Retinal pigment epithelial cell (primary cell): ENCODE results near the gene ATAD3C.
"Not testable (repeated sequence)": the region's sequence is repeated elsewhere in the genome, so short reads cannot be mapped to it uniquely, and the experiment has no call there.

Experiments used
- DNase-seq: peaks from one replicate; pipeline ENCODE4 v3.0.0-alpha.2; 2010; ENCODE audit warnings: low read depth
- H3K4me3 ChIP-seq: 2 replicates; pipeline ENCODE4 v1.5.1; 2011; ENCODE audit warnings: mild to moderate bottlenecking, low read length, control low read depth, moderate library complexity
- TF ChIP-seq, protein P1 (sequence below): conservative IDR thresholded peaks from 2 replicates; pipeline ENCODE4 v1.5.1; 2011; ENCODE audit warnings: low read depth, low read length, control low read depth, inconsistent platforms

The ATAD3C gene

DNA sequence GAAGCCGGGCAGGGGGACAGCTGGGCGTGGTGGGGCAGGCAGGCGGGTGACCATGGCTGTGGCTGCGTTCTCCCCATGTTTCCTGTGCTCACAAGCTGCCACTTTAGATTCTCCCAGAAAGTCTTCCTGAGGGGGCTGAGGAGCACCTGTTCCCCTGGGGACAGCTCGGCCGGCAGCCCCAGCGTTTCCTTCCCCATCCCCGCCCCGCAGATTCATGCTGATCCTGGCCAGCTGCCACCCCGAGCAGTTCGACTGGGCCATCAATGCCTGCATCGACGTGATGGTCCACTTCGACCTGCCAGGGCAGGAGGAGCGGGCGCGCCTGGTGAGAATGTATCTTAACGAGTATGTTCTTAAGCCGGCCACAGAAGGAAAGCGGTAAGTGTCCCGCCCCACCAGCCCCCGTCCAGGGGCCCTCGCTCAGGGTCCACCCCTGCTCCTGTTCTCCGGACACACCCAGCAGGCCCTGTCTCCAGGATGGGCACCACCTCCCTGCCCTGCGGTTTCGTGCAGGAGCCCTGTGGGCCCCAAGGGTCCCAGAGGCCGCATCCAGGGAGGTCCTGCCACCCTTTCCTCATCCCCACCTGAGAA lies 11.1 kb downstream of the ATAD3C start:
- DNase-seq, result no peak
- TF ChIP-seq, protein P1, sequence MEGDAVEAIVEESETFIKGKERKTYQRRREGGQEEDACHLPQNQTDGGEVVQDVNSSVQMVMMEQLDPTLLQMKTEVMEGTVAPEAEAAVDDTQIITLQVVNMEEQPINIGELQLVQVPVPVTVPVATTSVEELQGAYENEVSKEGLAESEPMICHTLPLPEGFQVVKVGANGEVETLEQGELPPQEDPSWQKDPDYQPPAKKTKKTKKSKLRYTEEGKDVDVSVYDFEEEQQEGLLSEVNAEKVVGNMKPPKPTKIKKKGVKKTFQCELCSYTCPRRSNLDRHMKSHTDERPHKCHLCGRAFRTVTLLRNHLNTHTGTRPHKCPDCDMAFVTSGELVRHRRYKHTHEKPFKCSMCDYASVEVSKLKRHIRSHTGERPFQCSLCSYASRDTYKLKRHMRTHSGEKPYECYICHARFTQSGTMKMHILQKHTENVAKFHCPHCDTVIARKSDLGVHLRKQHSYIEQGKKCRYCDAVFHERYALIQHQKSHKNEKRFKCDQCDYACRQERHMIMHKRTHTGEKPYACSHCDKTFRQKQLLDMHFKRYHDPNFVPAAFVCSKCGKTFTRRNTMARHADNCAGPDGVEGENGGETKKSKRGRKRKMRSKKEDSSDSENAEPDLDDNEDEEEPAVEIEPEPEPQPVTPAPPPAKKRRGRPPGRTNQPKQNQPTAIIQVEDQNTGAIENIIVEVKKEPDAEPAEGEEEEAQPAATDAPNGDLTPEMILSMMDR, result no peak

DNA sequence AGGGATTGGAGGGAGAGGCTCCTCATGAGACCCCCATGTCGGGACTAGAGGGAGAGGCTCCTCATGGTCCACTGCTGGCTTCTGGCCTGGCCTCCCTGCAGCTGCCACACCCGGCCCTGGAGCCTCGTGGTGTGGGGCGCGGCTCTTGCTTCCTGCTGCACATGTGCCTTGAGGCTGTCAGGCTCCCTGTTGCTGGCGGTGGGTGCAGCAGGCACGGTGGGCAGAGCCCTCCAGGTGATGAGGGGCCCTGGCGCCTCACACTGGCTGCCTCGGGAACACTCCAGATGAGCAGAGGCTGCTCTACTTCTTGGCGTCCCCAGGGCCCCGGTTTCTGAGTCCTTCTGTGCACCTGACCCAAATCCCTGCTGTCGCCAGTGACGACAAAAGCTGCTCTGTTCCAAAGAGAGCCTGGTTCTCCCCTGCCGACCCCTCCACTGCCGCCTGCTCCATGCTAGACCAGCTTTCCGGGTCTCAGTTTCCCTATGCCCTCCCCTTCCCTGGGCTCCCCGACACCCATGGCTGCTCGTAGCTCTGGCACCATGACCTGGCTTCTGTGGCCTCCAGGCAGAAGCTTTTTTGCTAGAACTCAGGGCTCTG lies 12.3 kb downstream of the ATAD3C start:
- TF ChIP-seq, protein P1, result no peak
- DNase-seq, result no peak
- no peak overlapping the region for H3K4me3 ChIP-seq

More for the DNA sequence above, 11.1 kb downstream of the ATAD3C start:
- H3K4me3 ChIP-seq, result no peak overlapping the region

DNA sequence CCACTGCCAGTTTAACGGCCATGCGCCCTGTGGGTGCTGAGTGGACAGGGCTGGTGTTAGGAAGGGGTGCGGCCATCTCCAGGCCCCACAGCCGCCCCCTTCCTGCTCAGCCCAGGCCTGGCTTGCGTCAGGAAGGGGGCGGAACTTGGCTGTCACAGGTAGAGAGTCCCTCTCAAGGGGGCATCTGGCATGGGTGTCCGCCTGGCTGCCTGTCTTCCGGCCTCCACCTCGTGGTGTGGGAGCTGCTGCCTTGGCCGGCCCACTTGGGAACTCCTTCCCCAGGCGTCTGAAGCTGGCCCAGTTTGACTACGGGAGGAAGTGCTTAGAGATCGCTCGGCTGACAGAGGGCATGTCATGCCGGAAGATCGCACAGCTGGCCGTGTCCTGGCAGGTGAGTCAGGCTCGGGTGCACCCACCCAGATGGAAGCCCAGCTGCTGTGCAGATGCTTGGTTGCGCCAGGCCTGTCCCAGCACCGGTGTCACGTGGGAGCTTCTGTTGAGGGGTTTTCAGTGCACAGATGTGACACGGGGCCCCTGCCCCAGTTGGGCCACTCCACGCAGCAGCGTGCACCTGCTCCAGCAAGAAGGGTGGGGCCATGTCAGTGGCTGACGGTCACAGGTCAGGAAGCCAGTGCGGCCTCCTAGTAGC lies 13.0 kb downstream of the ATAD3C start:
- no peak for DNase-seq
- TF ChIP-seq, protein P1, result no peak
- H3K4me3 ChIP-seq, result no peak overlapping the region

DNA sequence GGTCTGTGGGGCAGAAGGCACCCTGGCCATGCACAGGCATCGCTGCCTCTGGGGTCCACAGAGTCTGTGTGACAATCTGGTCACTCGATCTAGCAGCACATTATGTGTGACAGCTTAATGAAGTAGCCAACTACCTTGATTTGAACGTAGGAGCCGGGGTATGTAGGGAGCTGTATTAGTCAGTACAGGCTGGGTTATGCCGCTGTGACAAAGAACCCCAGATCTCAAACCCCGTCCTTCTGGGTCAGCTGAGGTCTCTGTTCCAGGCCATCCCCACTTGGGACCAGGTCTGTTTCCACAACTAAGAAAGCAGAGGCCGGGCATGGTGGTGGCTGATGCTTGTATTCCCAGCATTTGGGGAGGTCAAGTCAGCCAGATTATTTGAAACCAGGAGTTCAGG lies 13.8 kb downstream of the ATAD3C start:
- no peak for DNase-seq
- TF ChIP-seq, protein P1, result no peak
- H3K4me3 ChIP-seq, result no peak overlapping the region

DNA sequence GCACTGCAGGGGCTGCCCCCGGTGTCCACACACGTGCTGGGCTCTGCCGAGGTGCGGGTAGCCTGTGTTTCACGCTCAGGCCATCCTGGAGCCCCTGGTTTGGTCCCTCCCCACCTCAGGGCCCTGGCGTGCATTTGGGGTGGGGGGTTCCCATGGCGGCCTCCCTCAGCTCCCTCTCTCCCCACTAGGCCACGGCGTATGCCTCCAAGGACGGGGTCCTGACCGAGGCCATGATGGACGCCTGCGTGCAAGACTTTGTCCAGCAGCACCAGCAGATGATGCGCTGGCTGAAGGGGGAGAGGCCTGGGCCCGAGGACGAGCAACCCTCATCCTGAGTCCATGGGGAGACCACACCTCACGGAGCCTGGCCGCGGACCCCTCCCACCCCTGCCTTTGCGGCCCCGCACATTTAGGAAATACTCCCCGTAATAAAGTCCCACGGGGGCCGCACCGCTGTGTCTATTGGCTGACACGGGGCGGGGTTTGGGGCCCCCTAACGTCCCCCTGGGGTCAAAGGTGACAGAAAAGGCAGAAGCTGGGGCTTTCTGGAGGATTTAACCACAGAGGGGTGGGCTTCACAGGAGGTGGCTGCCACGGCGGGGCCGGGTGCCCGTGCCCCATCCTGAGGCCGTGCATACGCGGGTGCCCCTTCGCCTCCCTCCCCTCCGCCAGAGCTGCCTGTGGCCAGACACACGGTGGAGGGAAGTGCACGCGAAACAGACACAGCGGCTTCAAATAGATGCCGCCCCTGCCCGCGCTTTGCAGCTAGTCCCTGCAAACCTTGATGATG lies 18.9 kb downstream of the ATAD3C start:
- not testable (repeated sequence) for DNase-seq, H3K4me3 ChIP-seq

DNA sequence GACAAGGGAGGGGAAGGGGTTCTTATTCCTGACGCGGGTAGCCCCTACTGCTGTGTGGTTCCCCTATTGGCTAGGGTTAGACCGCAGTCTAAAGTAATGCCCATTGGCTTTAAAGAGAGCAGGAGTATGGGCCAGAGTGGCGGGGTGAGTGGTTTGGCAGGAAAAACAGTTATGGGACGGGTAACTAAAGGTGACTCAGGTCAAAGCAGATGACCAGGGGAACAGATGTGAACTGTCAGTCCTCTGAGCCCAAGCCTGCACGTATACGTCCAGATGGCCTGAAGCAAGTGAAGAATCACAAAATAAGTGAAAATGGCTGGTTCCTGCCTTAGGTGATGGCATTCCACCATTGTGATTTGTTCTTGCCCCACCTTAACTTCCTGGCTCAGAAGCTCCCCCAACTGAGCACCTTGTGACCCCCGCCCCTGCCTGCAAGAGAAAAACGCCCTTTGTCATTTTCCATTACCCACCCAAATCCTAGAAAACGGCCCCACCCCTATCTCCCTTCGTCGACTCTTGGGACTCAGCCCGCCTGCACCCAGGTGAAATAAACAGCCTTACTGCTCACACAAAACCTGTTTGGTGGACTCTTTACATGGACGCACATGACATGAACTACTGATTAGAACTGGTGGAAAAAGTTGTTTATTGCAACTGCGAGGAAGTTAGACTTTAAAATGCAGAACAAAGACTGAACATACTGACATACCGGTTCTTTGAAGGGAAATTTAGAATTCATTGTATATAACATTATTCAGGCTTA lies 21.3 kb downstream of the ATAD3C start:
- TF ChIP-seq, protein P1, result no peak

More for the DNA sequence above, 21.3 kb downstream of the ATAD3C start:
- DNase-seq, result no peak
- H3K4me3 ChIP-seq, result peak overlapping the region; percentile 84
